Fibroblast of mammary gland (primary cell): Measurements from ENCODE around the gene SNRNP70.
A peak's percentile ranks its signal among the peaks of the same experiment; 100 is the strongest.

Experiments used
- DNase-seq: peaks from one replicate; pipeline ENCODE4 v3.0.0-alpha.2; 2010; ENCODE audit warnings: low read depth
- H3K4me3 ChIP-seq: 2 replicates; pipeline ENCODE4 v1.5.1; 2011; ENCODE audit warnings: low read depth, mild to moderate bottlenecking, low read length, moderate library complexity; ENCODE audit not compliant: control insufficient read depth
- TF ChIP-seq, protein P1 (sequence below): conservative IDR thresholded peaks from 2 replicates; pipeline ENCODE4 v1.5.1; 2011; ENCODE audit warnings: low read depth, low read length, inconsistent platforms; ENCODE audit not compliant: control insufficient read depth, insufficient read depth

Gene SNRNP70

DNA sequence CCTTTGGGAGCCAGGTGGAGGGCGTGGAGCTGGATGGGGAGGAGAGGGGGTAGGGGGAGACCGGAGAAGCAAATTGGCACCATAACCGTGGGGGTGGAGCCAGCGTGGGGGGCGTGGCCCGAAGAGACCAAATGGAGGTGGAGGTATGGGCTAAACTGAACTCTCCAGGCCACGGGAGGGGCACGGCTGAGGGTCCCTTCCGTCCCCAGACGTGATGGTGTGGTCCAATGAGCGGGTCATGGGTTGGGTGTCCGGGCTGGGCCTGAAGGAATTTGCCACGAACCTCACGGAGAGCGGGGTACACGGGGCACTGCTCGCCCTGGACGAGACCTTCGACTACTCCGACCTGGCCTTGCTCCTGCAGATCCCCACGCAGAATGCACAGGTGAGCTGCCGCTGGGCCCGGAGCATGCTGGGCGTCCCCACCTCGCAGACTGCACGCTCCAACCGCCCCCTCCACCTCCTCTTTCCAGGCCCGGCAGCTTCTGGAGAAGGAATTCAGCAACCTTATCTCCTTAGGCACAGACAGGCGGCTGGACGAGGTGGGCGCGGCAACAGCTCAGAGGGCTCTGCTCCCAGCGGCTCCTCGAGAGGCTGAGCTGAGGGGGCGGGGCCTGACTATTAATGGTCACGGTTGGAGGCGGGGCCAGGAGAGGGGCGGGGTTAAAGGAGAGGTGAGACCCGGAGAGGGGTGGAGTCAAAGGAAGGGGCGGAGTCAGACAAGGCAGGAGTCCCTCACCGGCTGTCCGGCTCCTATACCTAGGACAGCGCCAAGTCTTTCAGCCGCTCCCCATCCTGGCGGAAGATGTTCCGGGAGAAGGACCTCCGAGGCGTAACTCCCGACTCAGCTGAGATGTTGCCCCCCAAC lies 63.8 kb downstream of the SNRNP70 start:
- DNase-seq: peak; percentile 79

GRCh38 chr19:49149652-49150105 lies 64.4 kb downstream of the SNRNP70 start:
- peak; percentile 84 for DNase-seq
- TF ChIP-seq, protein P1, sequence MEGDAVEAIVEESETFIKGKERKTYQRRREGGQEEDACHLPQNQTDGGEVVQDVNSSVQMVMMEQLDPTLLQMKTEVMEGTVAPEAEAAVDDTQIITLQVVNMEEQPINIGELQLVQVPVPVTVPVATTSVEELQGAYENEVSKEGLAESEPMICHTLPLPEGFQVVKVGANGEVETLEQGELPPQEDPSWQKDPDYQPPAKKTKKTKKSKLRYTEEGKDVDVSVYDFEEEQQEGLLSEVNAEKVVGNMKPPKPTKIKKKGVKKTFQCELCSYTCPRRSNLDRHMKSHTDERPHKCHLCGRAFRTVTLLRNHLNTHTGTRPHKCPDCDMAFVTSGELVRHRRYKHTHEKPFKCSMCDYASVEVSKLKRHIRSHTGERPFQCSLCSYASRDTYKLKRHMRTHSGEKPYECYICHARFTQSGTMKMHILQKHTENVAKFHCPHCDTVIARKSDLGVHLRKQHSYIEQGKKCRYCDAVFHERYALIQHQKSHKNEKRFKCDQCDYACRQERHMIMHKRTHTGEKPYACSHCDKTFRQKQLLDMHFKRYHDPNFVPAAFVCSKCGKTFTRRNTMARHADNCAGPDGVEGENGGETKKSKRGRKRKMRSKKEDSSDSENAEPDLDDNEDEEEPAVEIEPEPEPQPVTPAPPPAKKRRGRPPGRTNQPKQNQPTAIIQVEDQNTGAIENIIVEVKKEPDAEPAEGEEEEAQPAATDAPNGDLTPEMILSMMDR: no peak
- peak overlapping the region; percentile 72 for H3K4me3 ChIP-seq

More for the DNA sequence above, 63.8 kb downstream of the SNRNP70 start:
- peak overlapping the region; percentile 72 for H3K4me3 ChIP-seq
- TF ChIP-seq, protein P1: no peak

DNA sequence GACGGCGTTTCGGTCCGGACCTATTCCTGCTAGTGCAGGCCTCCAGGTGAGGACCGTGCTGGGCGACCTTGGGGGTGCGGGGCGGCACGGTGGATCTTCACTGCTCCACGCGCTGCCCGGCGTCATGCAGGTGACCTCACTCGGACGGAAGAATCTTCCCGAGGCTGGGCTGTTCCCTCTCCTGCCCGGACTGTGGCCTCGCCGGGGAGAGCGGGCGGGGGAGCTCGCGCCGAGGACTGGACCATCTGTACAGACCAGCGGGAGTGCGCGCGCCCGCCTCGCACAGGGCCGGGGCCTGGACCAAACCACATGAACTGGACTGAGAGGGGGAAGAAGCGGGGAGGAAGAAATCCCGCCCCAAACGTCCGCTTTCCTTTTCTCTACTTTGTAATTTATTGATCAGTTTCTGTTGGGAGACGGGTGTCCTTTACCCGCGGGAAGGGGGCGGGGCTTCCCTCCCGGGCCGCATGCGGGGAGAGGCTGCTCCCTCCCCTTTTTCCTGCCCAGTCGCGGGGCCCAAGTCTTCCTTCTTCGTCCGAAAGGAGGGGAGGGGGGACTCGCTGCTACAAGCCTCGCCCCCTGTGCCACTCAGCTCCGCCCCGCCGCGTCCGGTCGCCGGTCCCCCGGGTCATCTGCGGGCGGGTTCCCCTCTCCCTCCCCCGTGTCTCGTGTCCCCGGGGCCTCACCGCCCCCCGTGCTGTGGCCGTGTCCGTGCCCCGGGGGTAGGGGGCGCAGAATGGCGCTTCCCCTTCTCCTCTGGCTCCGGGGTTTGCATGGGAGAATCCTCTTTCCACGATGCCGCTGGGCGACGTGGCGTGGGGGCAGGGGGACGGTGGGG lies 65.1 kb downstream of the SNRNP70 start:
- TF ChIP-seq, protein P1: no peak
- H3K4me3 ChIP-seq: peak overlapping the region; percentile 72
- peak; percentile 67 for DNase-seq

DNA sequence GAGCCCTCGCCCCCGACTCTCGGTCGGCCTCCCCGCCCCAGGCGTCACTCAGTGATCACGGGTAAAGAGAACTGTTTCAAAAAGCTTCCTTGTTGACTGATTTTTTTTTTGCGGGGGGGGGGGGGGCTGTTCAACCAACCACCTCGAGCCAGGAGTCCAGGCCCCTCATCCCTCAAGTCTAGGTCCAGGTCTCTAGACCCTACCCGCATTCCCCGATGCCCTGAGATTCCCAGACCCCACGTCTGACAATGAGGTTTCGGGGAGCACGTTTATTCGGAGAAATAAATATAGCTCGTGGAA lies 65.6 kb downstream of the SNRNP70 start:
- no peak for DNase-seq
- TF ChIP-seq, protein P1: no peak
- H3K4me3 ChIP-seq: peak overlapping the region; percentile 72

DNA sequence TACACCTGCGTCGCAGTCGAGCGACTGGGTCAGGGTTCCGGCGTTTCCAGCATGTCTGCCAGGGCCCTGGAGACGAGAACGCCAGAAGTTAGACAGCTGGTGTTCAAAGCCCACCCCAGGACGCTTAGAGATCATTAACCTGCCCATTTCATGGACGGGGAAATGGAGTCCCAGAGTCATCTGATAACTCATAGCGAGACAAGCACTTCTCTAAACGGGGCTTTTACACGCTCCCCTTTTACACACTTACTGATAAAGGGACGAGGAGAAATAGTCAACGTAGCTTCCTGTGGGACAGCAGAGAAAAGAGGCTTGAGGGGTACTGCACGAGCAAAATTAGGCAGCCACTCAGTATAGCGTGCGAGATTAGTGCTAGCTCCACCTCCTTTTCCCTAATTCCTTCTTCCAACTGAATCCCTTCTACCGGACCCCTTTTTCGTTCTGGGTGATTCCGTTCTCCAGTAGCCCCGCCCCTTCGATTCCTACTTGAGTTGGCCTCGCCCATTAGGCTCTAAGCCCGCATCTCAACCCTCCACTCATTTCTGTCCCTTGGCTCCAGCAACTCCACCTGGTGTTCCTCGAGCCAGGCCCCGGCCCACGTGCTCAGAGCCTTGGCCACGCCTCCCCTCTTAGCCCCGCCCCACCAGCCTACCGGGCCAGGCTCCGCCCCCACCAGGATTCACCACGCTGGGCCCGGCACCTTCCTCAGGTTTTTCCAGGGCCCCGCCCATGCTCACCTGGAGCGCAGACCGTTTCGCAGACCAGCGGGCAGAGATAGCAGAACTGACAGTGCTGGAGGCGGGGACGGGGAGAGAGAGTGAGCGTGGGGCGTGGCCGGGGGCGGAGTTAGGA lies 66.2 kb downstream of the SNRNP70 start:
- DNase-seq: peak; percentile 23
- TF ChIP-seq, protein P1: no peak
- H3K4me3 ChIP-seq: no peak overlapping the region

DNA sequence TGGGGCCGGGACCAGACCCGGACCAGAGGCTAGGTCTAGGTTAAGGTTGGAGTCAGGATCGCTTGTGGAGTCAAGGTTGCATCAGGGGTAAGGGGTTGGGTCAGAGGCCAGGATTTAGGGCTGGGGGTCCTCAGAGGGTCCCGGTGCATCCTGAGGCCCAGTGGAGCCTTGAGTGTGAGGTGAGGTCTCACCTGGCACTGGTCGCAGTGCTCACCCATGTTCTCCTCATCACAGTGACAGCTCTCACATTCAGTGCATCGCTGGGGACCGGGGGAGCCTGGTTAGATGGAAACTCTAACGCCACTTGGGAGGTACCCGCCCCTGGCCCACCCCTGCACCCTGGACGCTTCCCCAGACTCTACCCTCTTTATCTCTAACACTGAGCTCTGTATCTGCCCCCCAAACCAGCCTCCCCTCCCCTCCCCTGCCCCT lies 66.9 kb downstream of the SNRNP70 start:
- no peak overlapping the region for H3K4me3 ChIP-seq
- DNase-seq: no peak
- TF ChIP-seq, protein P1: no peak
